ENCODE measurements around the gene MIPOL1. TPM values are rescaled to one million over a fixed set of nuclear protein-coding genes. Genes with fewer than 3 reads are reported as not detected.
A peak's percentile ranks its signal among the peaks of the same experiment; 100 is the strongest.
"Not testable (repeated sequence)": the region's sequence is repeated elsewhere in the genome, so short reads cannot be mapped to it uniquely, and the experiment has no call there.

MIPOL1 gene
- total RNA-seq, 1 experiment from 2014 or later, result 7.0 TPM

GRCh38 chr14:37172936-37173614 lies 24.7 kb upstream of the MIPOL1 start:
- H3K36me3 ChIP-seq (replicated peaks; ENCODE audit: control insufficient read depth, insufficient read depth, low read length), result no peaks in the 10 kb centered on the region
- DNase-seq, result no peak
- no peaks in the 10 kb centered on the region for H3K27me3 ChIP-seq (ENCODE audit: control insufficient read depth, insufficient read depth, low read length)
- peak overlapping the region; percentile 86 for H3K4me3 ChIP-seq (ENCODE audit: insufficient read depth, low read depth, low read length)

- Histone ChIP-seq H3K36me3 (replicated peaks; ENCODE audit: control insufficient read depth, insufficient read depth, low read length) (no peaks in the 10 kb centered on the region), H3K27me3 (ENCODE audit: control insufficient read depth, insufficient read depth, low read length) (no peaks in the 10 kb centered on the region), H3K4me3 (ENCODE audit: insufficient read depth, low read depth, low read length) (no peak overlapping the region)
- DNase-seq, result no peak
These were observed 17.7 kb upstream of the MIPOL1 start for GRCh38 chr14:37179896-37180502.

DNA sequence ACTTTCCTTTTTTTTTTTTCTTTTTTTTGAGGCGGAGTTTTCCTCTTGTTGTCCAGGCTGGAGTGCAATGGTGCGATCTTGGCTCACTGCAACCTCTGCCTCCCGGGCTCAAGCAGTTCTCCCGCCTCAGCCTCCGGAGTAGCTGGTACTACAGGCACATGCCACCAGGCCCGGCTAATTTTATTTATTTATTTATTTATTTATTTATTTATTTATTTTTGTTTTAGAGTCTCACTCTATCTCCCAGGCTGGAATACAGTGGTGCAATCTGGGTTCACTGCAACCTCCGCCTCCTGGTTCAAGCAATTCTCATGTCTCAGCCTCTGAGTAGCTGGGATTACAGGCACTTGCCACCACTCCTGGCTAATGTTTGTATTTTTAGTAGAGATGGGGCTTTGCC lies 16.9 kb upstream of the MIPOL1 start:
- H3K27me3 ChIP-seq (ENCODE audit: control insufficient read depth, insufficient read depth, low read length); H3K36me3 ChIP-seq (replicated peaks; ENCODE audit: control insufficient read depth, insufficient read depth, low read length); H3K4me3 ChIP-seq (ENCODE audit: insufficient read depth, low read depth, low read length); DNase-seq: not testable (repeated sequence)

DNA sequence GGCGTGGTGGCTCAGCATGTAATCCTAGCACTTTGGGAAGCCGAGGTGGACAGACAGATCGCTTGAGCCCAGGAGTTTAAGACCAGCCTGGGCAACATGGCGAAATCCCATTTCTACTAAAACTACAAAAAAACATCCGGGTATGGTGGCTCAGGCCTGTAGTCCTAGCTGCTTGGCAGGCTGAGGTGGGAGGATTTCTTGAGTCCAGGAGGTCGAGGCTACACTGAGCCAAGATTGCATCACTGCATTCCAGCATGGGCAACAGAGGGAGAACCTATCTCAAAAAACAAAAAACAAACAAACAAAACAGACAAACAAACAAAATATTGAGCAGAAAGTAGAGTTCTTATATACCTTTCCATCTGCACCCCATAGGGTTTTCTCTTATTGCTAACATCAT lies 16.3 kb upstream of the MIPOL1 start:
- H3K27me3 ChIP-seq (ENCODE audit: control insufficient read depth, insufficient read depth, low read length), result no peaks in the 10 kb centered on the region
- H3K4me3 ChIP-seq (ENCODE audit: insufficient read depth, low read depth, low read length), result no peak overlapping the region
- H3K36me3 ChIP-seq (replicated peaks; ENCODE audit: control insufficient read depth, insufficient read depth, low read length), result no peaks in the 10 kb centered on the region
- no peak for DNase-seq

DNA sequence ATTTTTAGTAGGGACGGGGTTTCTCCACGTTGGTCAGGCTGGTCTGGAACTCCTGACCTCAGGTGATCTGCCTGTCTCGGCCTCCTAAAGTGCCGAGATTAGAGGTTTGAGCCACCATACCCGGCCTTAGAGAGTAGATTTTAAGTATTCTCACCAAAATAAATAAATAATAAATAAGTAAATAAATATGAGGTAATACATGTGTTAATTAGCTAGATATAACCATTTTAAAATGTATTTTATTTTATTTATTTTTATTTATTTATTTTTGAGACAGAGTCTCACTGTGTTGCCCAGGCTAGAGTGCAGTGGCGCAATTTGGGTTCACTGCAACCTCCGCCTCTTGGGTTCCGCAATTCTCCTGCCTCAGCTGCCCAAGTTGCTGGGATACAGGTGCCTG lies 13.2 kb upstream of the MIPOL1 start:
- not testable (repeated sequence) for DNase-seq; H3K27me3 ChIP-seq (ENCODE audit: control insufficient read depth, insufficient read depth, low read length); H3K4me3 ChIP-seq (ENCODE audit: insufficient read depth, low read depth, low read length); H3K36me3 ChIP-seq (replicated peaks; ENCODE audit: control insufficient read depth, insufficient read depth, low read length)

DNA sequence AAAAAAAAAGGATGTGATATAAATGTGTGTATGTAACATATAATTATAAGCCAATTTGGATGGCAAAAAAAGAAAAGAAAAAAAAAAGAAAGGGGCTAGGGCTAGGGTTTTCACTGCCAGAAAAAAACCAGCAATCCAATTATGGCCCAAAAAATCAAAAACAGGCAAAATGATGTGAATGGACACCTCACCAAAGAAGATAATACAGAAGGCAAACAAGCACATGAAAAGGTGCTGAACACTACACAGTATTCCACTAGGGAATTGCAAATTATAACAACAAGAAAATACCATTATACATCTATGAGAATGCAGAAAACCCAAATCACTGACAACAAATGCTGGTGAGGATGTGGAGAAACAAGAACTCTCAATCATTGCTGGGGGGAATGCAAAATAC lies 12.1 kb upstream of the MIPOL1 start:
- DNase-seq, result no peak
- Histone ChIP-seq H3K4me3 (ENCODE audit: insufficient read depth, low read depth, low read length) (no peak overlapping the region), H3K36me3 (replicated peaks; ENCODE audit: control insufficient read depth, insufficient read depth, low read length) (no peaks in the 10 kb centered on the region), H3K27me3 (ENCODE audit: control insufficient read depth, insufficient read depth, low read length) (no peaks in the 10 kb centered on the region)

- H3K4me3 ChIP-seq (ENCODE audit: insufficient read depth, low read depth, low read length), result no peak overlapping the region
- no peaks in the 10 kb centered on the region for H3K36me3 ChIP-seq (replicated peaks; ENCODE audit: control insufficient read depth, insufficient read depth, low read length)
- H3K27me3 ChIP-seq (ENCODE audit: control insufficient read depth, insufficient read depth, low read length), result no peaks in the 10 kb centered on the region
- DNase-seq, result no peak
These were observed 10.9 kb upstream of the MIPOL1 start for GRCh38 chr14:37186865-37187264.

DNA sequence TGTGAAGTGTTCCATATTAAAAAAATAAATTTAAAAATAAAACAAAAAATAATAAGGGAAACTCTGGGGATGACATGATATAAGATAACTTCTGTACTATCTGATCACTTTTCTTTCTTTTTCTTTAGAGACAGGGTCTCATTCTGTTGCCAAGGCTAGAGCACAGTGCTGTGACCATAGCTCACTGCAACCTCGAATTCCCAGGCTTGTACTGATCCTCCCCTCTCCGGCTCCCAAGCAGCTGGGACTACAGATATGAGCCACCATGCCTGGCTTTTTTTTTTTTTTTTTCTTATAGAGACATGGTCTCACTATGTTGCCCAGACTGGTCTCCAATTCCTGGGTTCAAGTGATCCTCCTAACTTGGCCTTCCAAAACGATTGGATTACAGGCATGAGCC lies 10.4 kb upstream of the MIPOL1 start:
- Histone ChIP-seq H3K4me3 (ENCODE audit: insufficient read depth, low read depth, low read length) (no peak overlapping the region), H3K36me3 (replicated peaks; ENCODE audit: control insufficient read depth, insufficient read depth, low read length) (no peaks in the 10 kb centered on the region), H3K27me3 (ENCODE audit: control insufficient read depth, insufficient read depth, low read length) (no peaks in the 10 kb centered on the region)
- DNase-seq, result no peak

GRCh38 chr14:37187840-37188577 lies 9.7 kb upstream of the MIPOL1 start:
- H3K4me3 ChIP-seq (ENCODE audit: insufficient read depth, low read depth, low read length); H3K27me3 ChIP-seq (ENCODE audit: control insufficient read depth, insufficient read depth, low read length); DNase-seq; H3K36me3 ChIP-seq (replicated peaks; ENCODE audit: control insufficient read depth, insufficient read depth, low read length): not testable (repeated sequence)

DNA sequence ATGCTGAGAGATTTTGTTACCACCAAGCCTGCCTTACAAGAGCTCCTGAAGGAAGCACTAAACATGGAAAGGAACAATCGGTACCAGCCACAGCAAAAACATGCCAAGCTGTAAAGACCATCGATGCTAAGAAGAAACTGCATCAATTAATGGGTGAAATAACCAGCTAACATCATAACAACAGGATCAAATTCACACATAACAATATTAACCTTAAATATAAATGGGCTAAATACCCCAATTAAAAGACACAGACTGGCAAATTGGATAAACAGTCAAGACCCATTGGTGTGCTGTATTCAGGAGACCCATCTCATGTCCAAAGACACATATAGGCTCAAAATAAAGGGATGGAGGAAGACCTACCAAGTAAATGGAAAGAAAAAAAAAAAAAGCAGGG lies 8.0 kb upstream of the MIPOL1 start:
- not testable (repeated sequence) for H3K27me3 ChIP-seq (ENCODE audit: control insufficient read depth, insufficient read depth, low read length); H3K36me3 ChIP-seq (replicated peaks; ENCODE audit: control insufficient read depth, insufficient read depth, low read length); H3K4me3 ChIP-seq (ENCODE audit: insufficient read depth, low read depth, low read length); DNase-seq

DNA sequence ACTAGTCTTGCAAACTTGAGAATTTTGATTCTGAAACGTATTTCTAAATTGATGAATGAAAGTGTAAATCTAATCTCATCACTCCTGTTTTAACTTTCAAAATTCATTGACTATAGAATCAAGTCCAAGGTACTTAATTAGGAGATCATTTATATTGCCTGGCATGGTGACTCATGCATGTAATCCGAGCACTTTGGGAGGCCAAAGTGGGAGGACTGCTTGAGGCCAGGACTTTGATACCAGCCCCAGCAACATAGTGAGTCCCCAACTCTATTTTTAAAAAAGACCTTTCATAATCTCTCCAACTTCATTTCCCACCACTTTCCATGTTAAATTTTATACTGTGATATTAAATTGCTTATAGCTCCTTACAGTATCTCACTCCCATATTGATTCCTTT lies 3.0 kb upstream of the MIPOL1 start:
- DNase-seq, result no peak
- H3K4me3 ChIP-seq (ENCODE audit: insufficient read depth, low read depth, low read length), result no peak overlapping the region
- H3K27me3 ChIP-seq (ENCODE audit: control insufficient read depth, insufficient read depth, low read length), result no peaks in the 10 kb centered on the region
- no peaks in the 10 kb centered on the region for H3K36me3 ChIP-seq (replicated peaks; ENCODE audit: control insufficient read depth, insufficient read depth, low read length)

DNA sequence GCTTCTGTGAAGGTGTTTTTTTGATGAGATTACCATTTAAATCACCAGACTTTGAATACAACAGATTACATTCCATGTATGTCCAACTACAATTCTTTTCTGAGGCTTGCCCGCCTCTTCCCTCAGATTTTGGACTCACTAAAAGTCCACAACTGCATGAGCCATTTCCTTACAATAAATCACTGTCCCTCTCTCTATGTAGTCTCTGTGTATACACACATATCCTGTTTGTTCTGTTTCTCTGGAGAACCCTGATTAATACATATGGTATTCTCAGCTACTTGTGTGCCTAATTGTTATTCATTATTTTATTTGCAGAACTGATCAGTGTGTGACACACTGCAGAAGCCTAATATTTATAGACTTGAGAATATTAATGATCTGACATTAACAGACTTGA lies 2.4 kb upstream of the MIPOL1 start:
- Histone ChIP-seq H3K27me3 (ENCODE audit: control insufficient read depth, insufficient read depth, low read length) (no peaks in the 10 kb centered on the region), H3K4me3 (ENCODE audit: insufficient read depth, low read depth, low read length) (no peak overlapping the region), H3K36me3 (replicated peaks; ENCODE audit: control insufficient read depth, insufficient read depth, low read length) (no peaks in the 10 kb centered on the region)
- no peak for DNase-seq

DNA sequence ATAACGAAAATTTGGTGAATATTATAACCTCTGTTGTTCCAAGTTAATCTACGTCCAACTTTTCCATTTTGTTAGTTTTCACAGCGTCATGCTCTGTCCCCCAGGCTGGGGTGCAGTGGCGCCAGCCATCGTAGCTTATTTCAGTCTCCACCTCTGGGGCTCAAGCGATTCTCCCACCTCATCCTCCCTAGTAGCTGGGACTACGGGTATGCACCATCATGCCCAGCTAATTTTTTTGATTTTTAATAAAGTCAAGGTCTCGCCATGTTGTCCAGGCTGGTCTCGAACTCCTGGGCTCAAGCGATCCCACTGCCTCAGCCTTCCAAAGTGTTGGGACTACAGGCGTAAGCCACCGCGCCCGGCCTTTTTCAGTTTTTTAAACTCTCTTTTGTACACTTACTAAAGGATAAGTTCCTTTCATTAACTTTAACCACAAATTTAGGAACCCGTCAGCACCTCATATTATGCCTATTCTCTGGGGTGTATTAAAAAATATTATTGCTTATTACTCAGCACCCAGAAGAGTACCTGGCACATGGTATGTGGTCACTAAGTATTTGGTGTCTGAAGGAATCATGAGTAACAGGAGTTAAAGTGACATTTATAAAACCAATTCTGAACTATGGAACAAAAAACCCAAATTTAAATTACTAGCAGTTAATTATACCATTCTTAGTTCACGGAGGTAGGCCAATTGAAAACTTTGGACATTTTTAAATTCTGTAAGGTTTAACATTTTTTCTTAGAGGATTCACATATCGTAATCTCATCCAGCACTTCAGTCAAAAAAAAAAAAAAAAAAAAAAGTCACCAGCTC lies 925 bp upstream of the MIPOL1 start:
- no peak for DNase-seq
- Histone ChIP-seq H3K36me3 (replicated peaks; ENCODE audit: control insufficient read depth, insufficient read depth, low read length) (no peaks in the 10 kb centered on the region), H3K27me3 (ENCODE audit: control insufficient read depth, insufficient read depth, low read length) (no peaks in the 10 kb centered on the region), H3K4me3 (ENCODE audit: insufficient read depth, low read depth, low read length) (peak overlapping the region; percentile 69)

DNA sequence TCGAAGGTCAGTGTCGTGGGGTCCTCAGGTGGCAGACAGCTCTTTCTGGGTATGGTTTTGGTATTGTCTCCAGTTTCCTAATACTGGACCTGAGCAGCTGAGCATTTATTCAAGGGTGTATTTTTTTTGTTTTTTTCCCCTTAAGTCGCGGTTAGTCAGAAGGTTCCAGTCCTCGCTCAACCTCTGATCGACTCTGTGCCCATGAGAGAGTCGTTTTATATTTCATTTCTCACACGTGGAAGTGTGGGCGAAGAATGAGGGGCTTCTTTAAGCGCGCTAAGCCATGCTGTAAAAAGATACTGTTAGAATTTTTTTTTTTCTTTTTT lies 499 bp downstream of the MIPOL1 start:
- peak overlapping the region; percentile 69 for H3K4me3 ChIP-seq (ENCODE audit: insufficient read depth, low read depth, low read length)
- no peaks in the 10 kb centered on the region for H3K36me3 ChIP-seq (replicated peaks; ENCODE audit: control insufficient read depth, insufficient read depth, low read length)
- DNase-seq, result no peak
- no peaks in the 10 kb centered on the region for H3K27me3 ChIP-seq (ENCODE audit: control insufficient read depth, insufficient read depth, low read length)

- no peak for DNase-seq
- Histone ChIP-seq H3K27me3 (ENCODE audit: control insufficient read depth, insufficient read depth, low read length) (no peaks in the 10 kb centered on the region), H3K36me3 (replicated peaks; ENCODE audit: control insufficient read depth, insufficient read depth, low read length) (no peaks in the 10 kb centered on the region), H3K4me3 (ENCODE audit: insufficient read depth, low read depth, low read length) (no peak overlapping the region)
These were observed 1.2 kb downstream of the MIPOL1 start for GRCh38 chr14:37198907-37199306.
